Prostate gland (tissue), 2 donors: ENCODE data around the gene NLGN3. TPM values are rescaled to one million over a fixed set of nuclear protein-coding genes. Genes with fewer than 3 reads are reported as not detected.

Experiments
- DNase-seq: peaks from one replicate; pipeline ENCODE4 v3.0.0-alpha.2; 2019; ENCODE audit warnings: low spot score
- H3K27ac ChIP-seq, 2 donors: fragments of 200-600 bp; sonication (generic); 2 replicates each; pipeline ENCODE4 v1.5.1; 2017 to 2019
- H3K27me3 ChIP-seq: fragments of 200-600 bp; sonication (generic); replicated peaks from 2 replicates; pipeline ENCODE4 v1.5.1; 2019; ENCODE audit not compliant: insufficient read depth
- H3K36me3 ChIP-seq, 2 donors: fragments of 200-600 bp; sonication (generic); 1 replicate in 1 of 2; 2 replicates in 1 of 2; pipeline versions ENCODE4 v1.5.1 to v1.8.1; 2017 to 2019
- H3K4me1 ChIP-seq: fragments of 200-600 bp; sonication (generic); replicated peaks from 2 replicates; pipeline ENCODE4 v1.5.1; 2019
- H3K4me3 ChIP-seq, 2 donors: fragments of 200-600 bp; sonication (generic); 2 replicates each; pipeline ENCODE4 v1.5.1; 2017 to 2019
- H3K9me3 ChIP-seq: fragments of 200-600 bp; sonication (generic); 2 replicates; pipeline ENCODE4 v1.5.1; 2017
- POLR2A ChIP-seq: fragments of 450-650 bp; IDR thresholded peaks from one replicate; pipeline ENCODE4 v1.6.1; 2016; ENCODE audit warnings: antibody characterized with exemption, mild to moderate bottlenecking
- POLR2AphosphoS5 ChIP-seq: sonication (generic); formaldehyde crosslinking; IDR thresholded peaks from one replicate; pipeline ENCODE4 v1.6.1; 2017; ENCODE audit warnings: antibody characterized with exemption
- WGBS: methylation state at CpG from one replicate; pipeline ENCODE4 v1.1.5; 2018; 5-methylcytosine and 5-hydroxymethylcytosine counted together
- intact Hi-C: fragments of 100-400 bp; cut with DNase I; formaldehyde crosslinking; loops from one replicate; pipeline ENCODE4 v1.14.2; 2022
- total RNA-seq, 2 donors: library from RNA; depleted of rRNA; stranded (reverse); fragments of >200 nt; gene quantifications; one replicate each; pipeline ENCODE4 v1.1.0, GENCODE V29; 2016
- TF ChIP-seq, protein P1 (sequence below), 4 experiments: fragments of 200-600 bp in 2 of 4; fragments of 450-650 bp in 2 of 4; sonication (generic) in 2 of 4; IDR thresholded peaks; 1 replicate in 3 of 4; 2 replicates in 1 of 4; pipeline ENCODE4 v1.5.1; 2016 to 2019; ENCODE audit warnings: antibody characterized with exemption in 4 of 4, mild to moderate bottlenecking in 2 of 4, moderate library complexity in 2 of 4

The NLGN3 gene
- total RNA-seq, 2 donors from 2014 or later: 1.4 to 9.4 TPM

DNA sequence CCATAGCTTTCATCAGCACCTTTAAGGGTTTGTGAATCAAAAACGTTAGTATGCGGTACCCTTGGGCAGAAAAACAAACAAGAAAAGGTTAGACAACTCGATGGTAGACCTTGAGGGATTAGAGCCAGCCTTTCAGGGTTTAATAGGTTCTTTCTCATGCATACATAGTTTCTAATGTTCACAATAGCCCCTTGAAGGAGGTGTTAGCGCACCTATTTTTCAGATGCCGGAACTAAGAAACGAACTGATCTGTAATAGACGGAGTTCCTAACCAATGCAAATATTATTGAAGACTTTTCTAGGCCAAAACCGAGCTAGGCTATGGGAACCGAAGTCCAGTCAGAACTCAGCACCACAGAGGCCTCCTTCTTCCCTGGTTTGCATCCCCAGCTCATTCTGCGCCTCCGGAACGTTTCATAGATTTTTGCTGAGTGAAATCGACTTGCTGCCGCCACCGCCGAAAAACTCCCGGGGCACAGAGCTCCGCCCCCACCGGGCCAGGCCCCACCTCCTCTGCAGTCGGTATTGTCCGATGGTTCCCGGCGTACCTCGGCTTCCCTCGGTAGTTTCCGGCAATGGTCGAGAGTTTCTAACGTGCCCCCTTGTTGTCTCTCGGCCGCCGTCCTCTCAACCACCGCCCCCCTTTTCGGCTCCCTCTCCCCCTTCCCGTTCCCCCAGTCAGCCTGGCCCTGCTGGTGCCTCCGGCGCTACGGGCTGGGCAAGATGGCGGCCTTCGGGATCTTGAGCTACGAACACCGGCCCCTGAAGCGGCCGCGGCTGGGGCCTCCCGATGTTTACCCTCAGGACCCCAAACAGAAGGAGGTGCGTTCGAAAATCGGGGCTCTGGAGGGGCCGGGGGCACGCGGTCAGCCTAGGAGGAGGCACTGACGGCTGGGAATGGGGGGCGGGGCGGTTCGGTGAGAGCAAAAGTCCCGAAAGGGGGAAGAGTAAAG is 26.3 kb upstream of the NLGN3 start, which contains the start of gene MED12:
MED12 (plus strand) TSS at position 565 of the 953 bp plus-strand sequence; CDS start at position 724, 159 bp downstream.
- WGBS: 1% methylated on average over 37 of the region's 56 CpGs
- intact Hi-C loops: no loop called here
- H3K36me3 ChIP-seq: no peaks in the 10 kb centered on the region
- no peaks in the 10 kb centered on the region for H3K27me3 ChIP-seq
- H3K27ac ChIP-seq: peak within 1 kb of the TSS; percentile 80 to 87
- TF ChIP-seq POLR2AphosphoS5: peak; percentile 59
- peak; percentile 34 for TF ChIP-seq POLR2A
- TF ChIP-seq, protein P1, sequence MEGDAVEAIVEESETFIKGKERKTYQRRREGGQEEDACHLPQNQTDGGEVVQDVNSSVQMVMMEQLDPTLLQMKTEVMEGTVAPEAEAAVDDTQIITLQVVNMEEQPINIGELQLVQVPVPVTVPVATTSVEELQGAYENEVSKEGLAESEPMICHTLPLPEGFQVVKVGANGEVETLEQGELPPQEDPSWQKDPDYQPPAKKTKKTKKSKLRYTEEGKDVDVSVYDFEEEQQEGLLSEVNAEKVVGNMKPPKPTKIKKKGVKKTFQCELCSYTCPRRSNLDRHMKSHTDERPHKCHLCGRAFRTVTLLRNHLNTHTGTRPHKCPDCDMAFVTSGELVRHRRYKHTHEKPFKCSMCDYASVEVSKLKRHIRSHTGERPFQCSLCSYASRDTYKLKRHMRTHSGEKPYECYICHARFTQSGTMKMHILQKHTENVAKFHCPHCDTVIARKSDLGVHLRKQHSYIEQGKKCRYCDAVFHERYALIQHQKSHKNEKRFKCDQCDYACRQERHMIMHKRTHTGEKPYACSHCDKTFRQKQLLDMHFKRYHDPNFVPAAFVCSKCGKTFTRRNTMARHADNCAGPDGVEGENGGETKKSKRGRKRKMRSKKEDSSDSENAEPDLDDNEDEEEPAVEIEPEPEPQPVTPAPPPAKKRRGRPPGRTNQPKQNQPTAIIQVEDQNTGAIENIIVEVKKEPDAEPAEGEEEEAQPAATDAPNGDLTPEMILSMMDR (IDR thresholded peaks at IDR 0.05): no peak
- no peaks in the 10 kb centered on the region for H3K9me3 ChIP-seq
- peak within 1 kb of the TSS; percentile 46 to 50 for H3K4me3 ChIP-seq
- DNase-seq: peak; percentile 77
- no peaks in the 10 kb centered on the region for H3K4me1 ChIP-seq

DNA sequence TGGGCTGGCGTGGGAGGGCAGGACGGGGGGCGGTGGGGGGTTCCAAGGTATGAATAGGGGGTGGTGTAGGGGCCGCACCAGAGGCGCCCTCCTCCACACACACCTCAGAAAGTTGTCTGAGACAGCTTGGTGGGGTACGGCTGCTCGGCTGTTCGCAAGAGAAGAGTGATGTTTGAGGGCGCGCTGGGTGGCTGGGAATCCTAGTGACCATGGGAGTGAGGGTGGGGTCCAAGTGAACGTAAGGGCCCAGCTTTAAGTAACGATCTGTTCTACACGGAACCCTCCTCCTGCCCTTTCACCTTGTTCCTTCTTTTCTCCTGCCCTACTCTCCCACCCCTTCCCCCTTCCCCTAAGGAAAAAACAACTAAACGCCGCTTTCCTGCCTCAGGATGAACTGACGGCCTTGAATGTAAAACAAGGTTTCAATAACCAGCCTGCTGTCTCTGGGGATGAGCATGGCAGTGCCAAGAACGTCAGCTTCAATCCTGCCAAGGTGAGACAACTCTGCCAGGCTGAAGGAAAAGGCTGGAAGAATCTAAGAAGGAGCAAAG is 25.6 kb upstream of the NLGN3 start:
- Histone ChIP-seq H3K27ac (peak overlapping the region; percentile 80 to 87), H3K36me3 (no peaks in the 10 kb centered on the region), H3K4me3 (peak overlapping the region; percentile 46 to 50), H3K9me3 (no peaks in the 10 kb centered on the region), H3K27me3 (no peaks in the 10 kb centered on the region), H3K4me1 (no peaks in the 10 kb centered on the region)
- intact Hi-C loops: no loop called here
- DNase-seq: no peak
- TF ChIP-seq, protein P1 (IDR thresholded peaks at IDR 0.05): no peak
- TF ChIP-seq POLR2A: no peak
- TF ChIP-seq POLR2AphosphoS5: no peak
- WGBS: 1% methylated on average over 14 of the region's 17 CpGs

DNA sequence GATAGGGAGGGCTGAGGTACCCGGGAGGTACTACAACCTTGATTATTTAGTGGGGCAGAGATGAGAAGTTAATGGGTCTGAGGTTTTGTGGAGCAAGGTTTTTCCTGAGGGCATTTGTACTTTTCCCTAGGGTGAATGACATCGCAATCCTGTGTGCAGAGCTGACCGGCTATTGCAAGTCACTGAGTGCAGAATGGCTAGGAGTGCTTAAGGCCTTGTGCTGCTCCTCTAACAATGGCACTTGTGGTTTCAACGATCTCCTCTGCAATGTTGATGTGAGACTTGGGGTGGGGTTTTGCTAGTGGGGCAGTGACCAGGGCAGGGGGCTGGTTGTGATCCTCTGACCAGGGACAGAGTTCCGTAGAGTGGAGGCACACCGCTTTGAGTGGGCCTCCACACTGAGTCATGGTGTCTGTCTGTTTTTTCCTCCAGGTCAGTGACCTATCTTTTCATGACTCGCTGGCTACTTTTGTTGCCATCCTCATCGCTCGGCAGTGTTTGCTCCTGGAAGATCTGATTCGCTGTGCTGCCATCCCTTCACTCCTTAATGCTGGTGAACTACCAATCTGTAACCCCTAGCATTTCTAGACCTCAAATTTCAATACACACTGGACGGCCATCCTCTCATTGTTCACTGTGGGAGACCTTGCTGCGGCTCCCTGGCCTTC is 16.3 kb upstream of the NLGN3 start:
- Histone ChIP-seq H3K27ac (no peak overlapping the region), H3K36me3 (no peaks in the 10 kb centered on the region), H3K4me3 (no peak overlapping the region), H3K27me3 (no peaks in the 10 kb centered on the region), H3K4me1 (no peaks in the 10 kb centered on the region), H3K9me3 (no peaks in the 10 kb centered on the region)
- intact Hi-C loops: loop anchor here (10.0 kb wide), 1 partner anchor 133 kb away; no protein-coding TSS in a partner anchor
- TF ChIP-seq, protein P1 (IDR thresholded peaks at IDR 0.05): no peak
- 63% methylated on average over 12 of the region's 12 CpGs for WGBS
- DNase-seq: no peak

DNA sequence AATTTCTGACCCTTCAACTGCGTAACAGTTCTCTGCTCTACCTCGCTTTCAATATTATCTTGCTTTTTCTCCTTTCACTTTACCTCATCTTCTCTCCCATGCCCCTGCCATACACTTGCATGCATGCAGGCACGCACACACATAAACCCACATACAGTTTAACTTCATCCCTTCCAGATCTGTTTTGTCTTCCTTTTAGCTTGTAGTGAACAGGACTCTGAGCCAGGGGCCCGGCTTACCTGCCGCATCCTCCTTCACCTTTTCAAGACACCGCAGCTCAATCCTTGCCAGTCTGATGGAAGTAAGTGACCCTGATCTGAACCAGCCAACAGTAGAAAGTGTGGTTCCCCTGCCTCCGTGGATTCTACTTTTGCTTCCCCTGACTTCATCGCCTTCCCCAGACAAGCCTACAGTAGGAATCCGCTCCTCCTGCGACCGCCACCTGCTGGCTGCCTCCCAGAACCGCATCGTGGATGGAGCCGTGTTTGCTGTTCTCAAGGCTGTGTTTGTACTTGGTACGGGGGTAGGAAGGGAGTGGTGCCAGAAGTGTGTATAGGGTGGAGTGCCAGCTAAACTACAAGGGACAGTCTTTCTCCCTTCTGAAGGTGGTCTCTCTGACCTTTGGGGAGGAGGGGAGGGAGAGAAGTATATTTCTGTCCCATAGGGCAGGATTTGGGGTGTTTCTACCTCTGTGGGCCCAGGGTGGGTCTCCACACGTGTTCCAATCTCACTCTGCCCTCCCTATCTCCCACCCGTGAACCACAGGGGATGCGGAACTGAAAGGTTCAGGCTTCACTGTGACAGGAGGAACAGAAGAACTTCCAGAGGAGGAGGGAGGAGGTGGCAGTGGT is 15.5 kb upstream of the NLGN3 start:
- Histone ChIP-seq H3K27me3 (no peaks in the 10 kb centered on the region), H3K36me3 (no peaks in the 10 kb centered on the region), H3K27ac (no peak overlapping the region), H3K4me1 (no peaks in the 10 kb centered on the region), H3K9me3 (no peaks in the 10 kb centered on the region), H3K4me3 (no peak overlapping the region)
- TF ChIP-seq POLR2AphosphoS5: peak; percentile 56
- TF ChIP-seq, protein P1 (IDR thresholded peaks at IDR 0.05): peak; percentile 48 to 71 (median 61)
- TF ChIP-seq POLR2A: no peak
- peak; percentile 62 for DNase-seq
- intact Hi-C loops: loop anchor here (10.0 kb wide), 1 partner anchor 134 kb away; no protein-coding TSS in a partner anchor
- WGBS: 15% methylated on average over 15 of the region's 18 CpGs
